A204.1 (cell line): ENCODE measurements around the gene DYNC1LI2.

ENCODE experiments used
- FAIRE-seq: peaks from 2 replicates; lab custom pipeline; 2012; peaks lifted over from hg19 to GRCh38; lab: Jason Lieb, UNC

DYNC1LI2 gene

GRCh38 chr16:66740010-66740409 is 11.4 kb downstream of the DYNC1LI2 start:
- no peak for FAIRE-seq

GRCh38 chr16:66735891-66736290 is 15.5 kb downstream of the DYNC1LI2 start:
- no peak for FAIRE-seq

GRCh38 chr16:66731101-66731500 is 20.3 kb downstream of the DYNC1LI2 start:
- no peak for FAIRE-seq

- FAIRE-seq, result no peak
Observed at GRCh38 chr16:66728804-66729203, 22.6 kb downstream of the DYNC1LI2 start.

GRCh38 chr16:66728117-66728787 is 23.2 kb downstream of the DYNC1LI2 start:
- peak; percentile 92 for FAIRE-seq

GRCh38 chr16:66720766-66721165 is 30.6 kb downstream of the DYNC1LI2 start:
- no peak for FAIRE-seq

- FAIRE-seq, result no peak
Observed at GRCh38 chr16:66719246-66719645, 32.2 kb downstream of the DYNC1LI2 start.

GRCh38 chr16:66717776-66718175 is 33.6 kb downstream of the DYNC1LI2 start:
- FAIRE-seq, result no peak

GRCh38 chr16:66717112-66717675 is 34.2 kb downstream of the DYNC1LI2 start:
- FAIRE-seq, result no peak

GRCh38 chr16:66714654-66715307 is 36.6 kb downstream of the DYNC1LI2 start:
- FAIRE-seq, result no peak

GRCh38 chr16:66714062-66714461 is 37.3 kb downstream of the DYNC1LI2 start:
- FAIRE-seq, result no peak

- no peak for FAIRE-seq
Observed at GRCh38 chr16:66713076-66713475, 38.3 kb downstream of the DYNC1LI2 start.

GRCh38 chr16:66712512-66712911 is 38.9 kb downstream of the DYNC1LI2 start:
- no peak for FAIRE-seq

GRCh38 chr16:66711581-66711980 is 39.8 kb downstream of the DYNC1LI2 start:
- FAIRE-seq, result no peak

- no peak for FAIRE-seq
Observed at GRCh38 chr16:66706506-66706880, 44.9 kb downstream of the DYNC1LI2 start.

GRCh38 chr16:66705790-66706505 is 45.5 kb downstream of the DYNC1LI2 start:
- FAIRE-seq, result no peak

- no peak for FAIRE-seq
Observed at GRCh38 chr16:66703406-66704215, 47.8 kb downstream of the DYNC1LI2 start.

GRCh38 chr16:66701516-66701915 is 49.9 kb downstream of the DYNC1LI2 start:
- FAIRE-seq, result no peak

- FAIRE-seq, result no peak
Observed at GRCh38 chr16:66701026-66701425, 50.4 kb downstream of the DYNC1LI2 start.

- FAIRE-seq, result no peak
Observed at GRCh38 chr16:66699898-66700297, 51.5 kb downstream of the DYNC1LI2 start.

GRCh38 chr16:66698046-66698445 is 53.4 kb downstream of the DYNC1LI2 start:
- FAIRE-seq, result no peak
